ENCODE results near the gene MRTFA.

Gene MRTFA

GRCh38 chr22:40407831-40408717 is 228.4 kb downstream of the MRTFA start:
- DNase-seq = no peak

GRCh38 chr22:40407021-40407761 is 229.3 kb downstream of the MRTFA start:
- no peak for DNase-seq

GRCh38 chr22:40406063-40406890 is 230.2 kb downstream of the MRTFA start:
- DNase-seq = no peak

- no peak for DNase-seq
Measured at GRCh38 chr22:40405178-40406062, 231.1 kb downstream of the MRTFA start.

- DNase-seq = no peak
Measured at GRCh38 chr22:40404251-40405177, 232.0 kb downstream of the MRTFA start.

- DNase-seq = no peak
Measured at GRCh38 chr22:40403651-40404050, 232.9 kb downstream of the MRTFA start.

- no peak for DNase-seq
Measured at GRCh38 chr22:40403141-40403540, 233.4 kb downstream of the MRTFA start.

- peak in 1 of 2 experiments; percentile 30 for DNase-seq
Measured at GRCh38 chr22:40401981-40402406, 234.5 kb downstream of the MRTFA start.

- peak; percentile 56 to 64 for DNase-seq
Measured at GRCh38 chr22:40401532-40401931, 235.0 kb downstream of the MRTFA start.

- DNase-seq = peak; percentile 48 to 57
Measured at GRCh38 chr22:40400159-40400558, 236.4 kb downstream of the MRTFA start.

- DNase-seq = no peak
Measured at GRCh38 chr22:40399621-40400020, 236.9 kb downstream of the MRTFA start.

GRCh38 chr22:40397396-40397795 is 239.1 kb downstream of the MRTFA start:
- DNase-seq = no peak

GRCh38 chr22:40396882-40397281 is 239.6 kb downstream of the MRTFA start:
- DNase-seq = no peak

GRCh38 chr22:40395607-40396006 is 240.9 kb downstream of the MRTFA start:
- DNase-seq = no peak

- DNase-seq = no peak
Measured at GRCh38 chr22:40394607-40395006, 241.9 kb downstream of the MRTFA start.

GRCh38 chr22:40392618-40393017 is 243.9 kb downstream of the MRTFA start:
- DNase-seq = no peak

GRCh38 chr22:40391417-40391816 is 245.1 kb downstream of the MRTFA start:
- no peak for DNase-seq

GRCh38 chr22:40388231-40388630 is 248.3 kb downstream of the MRTFA start:
- no peak for DNase-seq

GRCh38 chr22:40387746-40388145 is 248.8 kb downstream of the MRTFA start:
- no peak for DNase-seq

- DNase-seq = no peak
Measured at GRCh38 chr22:40385036-40385782, 251.3 kb downstream of the MRTFA start.

Data from activated CD4-positive, alpha-beta T cell treated with anti-CD3 and anti-CD28 coated beads, Interleukin-2, amount 50 U/mL, for 48 hours (primary cell).